ENCODE data around the gene IPCEF1.
"Not testable (repeated sequence)": the region's sequence is repeated elsewhere in the genome, so short reads cannot be mapped to it uniquely, and the experiment has no call there.

Gene IPCEF1

DNA sequence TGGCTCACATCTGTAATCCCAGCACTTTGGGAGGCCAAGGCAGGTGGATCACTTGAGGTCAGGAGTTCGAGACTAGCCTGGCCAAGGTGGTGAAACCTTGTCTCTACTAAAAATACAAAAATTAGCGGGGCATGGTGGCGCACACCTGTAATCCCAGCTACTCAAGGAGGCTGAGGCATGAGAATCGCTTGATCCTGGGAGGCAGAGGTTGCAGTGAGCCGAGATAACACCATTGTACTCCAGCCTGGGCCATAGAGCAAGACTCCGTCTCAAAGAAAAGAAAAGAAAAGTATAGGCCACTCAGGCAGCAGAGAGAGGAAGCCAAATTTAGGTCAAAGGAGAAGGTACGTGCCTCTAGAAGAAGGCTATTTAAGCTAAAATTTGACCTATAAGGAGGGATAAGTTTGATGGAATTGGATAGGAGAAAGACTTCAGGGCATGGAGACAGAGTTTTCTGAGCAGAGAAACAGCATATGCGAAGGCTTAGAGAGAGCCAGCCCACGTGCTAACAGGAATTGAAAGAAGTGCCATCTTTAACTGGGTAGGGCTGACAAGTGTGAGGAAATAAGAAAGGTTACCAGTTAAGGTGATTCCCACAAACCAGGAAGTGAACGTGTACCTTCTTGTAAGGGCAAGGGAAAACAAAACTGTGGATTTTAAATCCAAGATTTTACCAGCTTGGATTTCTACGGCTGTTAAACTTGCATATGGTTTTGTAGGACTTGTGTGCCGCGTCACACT, 113.8 kb downstream of the IPCEF1 start:
- no peak for DNase-seq

DNA sequence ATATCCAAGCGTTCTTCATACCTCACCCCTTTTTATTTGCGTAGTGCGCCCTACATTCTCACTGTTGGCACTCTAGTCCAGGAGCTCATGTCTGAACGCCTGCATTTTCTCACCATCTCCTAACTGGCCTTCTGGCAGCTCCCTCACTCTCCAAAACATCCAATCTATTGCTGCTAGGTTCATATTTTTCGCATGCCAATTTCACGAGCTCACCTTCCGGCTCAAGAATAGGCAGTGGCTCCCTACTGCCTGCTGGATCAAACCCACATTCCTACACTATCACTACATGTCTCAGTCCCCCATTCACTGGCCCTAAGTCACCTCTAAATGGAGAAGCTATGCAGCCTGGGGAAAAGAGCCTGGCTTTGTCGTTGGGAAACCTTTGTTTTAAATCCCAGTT, 115.0 kb downstream of the IPCEF1 start:
- DNase-seq, result no peak

DNA sequence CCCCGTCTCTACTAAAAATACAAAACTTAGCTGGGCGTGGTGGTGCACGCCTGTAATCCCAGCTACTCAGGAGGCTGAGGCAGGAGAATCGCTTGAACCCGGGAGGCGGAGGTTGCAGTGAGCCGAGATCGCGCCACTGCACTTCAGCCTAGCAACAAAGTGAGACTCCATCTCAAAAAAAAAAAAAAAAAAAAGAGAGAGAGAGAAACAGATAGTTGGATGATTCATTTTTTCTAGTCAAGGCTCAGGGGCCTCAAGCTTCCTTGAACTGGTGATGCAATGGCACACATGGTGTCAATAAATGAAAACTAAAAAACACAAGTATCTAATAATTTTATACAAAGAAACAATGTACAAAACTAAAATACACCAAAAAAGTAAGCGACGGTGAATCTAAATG, 115.5 kb downstream of the IPCEF1 start:
- DNase-seq, result not testable (repeated sequence)

DNA sequence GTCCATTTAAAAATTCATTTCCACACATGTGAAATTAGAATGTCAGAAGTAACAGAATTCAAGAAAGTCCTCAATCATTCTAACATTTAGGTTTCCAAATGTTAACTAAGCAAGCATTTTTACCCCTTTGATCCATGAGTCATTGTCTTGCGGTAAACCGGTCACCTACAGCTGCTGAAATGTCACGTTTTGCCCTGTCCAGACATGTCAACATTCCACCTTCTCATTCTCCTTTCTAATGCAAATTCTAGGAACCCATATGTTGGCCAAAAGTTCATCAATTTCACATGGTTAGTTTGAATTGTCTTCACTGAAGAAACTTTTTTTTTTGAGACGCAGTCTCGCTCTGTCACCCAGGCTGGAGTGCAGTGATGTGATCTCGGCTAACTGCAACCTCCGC, 117.2 kb downstream of the IPCEF1 start:
- no peak for DNase-seq

DNA sequence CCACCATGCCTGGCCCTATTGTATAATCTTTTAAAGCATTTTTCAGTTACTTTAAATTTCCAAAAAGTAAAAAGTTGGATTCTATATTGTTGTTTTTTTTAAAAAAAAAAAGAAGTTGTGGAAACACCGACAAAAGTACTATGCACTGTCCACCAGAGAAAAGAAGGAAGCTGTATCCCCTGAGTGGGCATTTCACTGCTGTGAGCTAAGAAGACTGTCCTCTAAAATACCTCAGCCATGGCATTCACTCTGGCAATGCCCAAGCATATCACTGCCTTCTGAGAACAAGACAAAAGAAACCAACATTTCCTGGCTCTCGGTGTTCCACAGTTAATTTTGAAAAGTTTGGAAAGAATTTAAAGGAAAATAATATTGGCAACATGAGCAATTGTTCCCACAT, 117.8 kb downstream of the IPCEF1 start:
- no peak for DNase-seq

DNA sequence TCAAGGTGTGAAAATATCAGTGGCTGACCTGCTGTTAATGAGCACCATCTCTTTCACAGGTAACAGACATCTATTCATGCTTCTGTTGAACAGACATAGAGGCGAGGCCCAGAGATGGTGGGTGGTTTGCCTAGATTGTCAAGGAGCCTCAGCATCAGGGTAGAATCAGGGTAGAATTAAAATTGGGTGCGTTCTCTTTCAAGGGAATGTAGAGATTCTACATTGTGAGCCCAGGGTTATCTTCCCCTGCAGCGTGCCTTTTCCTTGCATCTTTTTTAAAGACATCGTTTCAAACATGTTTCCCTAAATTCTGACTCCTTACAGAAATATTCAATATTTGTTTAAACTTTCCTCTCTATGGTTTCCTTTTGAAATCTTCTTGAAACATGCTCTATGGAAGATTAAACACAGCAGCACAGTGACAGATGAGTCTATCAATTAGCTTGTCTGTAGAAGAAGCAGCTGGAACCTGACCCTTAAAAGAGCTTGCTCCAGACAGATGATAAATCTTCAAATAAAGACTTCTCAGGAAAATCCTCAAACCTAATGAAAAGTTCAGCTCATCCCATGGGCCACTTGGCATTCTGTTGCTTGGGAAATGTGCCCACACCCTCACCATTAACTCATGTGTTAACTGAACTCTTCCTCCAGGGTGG, 119.8 kb downstream of the IPCEF1 start:
- DNase-seq, result no peak

DNA sequence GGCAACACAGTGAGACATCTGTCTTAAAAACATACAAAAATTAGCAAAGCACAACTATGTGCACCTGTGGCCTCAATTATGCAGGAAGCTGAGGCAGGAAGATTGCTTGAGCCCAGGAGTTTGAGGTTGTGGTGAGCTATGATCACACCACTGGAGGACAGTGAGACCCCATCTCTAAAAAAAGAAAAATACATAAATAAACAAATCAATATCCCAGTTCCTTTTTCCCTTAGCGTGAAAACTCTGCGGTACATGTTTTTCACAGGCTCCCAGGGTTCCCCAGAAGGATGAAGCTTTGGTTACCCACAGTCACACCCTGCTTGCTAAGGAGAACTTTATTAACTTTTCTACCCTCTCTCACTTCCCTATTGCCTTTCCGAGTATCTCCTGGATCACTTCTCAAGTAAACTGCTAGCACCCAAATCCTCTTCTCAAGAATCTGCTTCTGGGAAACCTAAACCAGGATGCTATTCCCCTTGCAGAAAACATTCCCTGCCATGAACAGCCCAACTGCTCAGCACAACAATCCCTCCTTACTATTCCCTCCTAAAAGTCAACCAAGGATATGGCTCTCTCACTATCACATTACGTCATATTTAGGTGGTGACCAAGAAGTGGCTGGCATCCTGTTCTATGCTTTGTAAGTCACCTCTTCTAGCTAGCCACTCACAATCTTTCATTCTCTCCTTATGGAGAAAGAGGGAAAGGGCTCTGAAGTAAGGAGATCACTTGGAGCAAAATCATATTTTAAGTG, 122.4 kb downstream of the IPCEF1 start:
- no peak for DNase-seq

DNA sequence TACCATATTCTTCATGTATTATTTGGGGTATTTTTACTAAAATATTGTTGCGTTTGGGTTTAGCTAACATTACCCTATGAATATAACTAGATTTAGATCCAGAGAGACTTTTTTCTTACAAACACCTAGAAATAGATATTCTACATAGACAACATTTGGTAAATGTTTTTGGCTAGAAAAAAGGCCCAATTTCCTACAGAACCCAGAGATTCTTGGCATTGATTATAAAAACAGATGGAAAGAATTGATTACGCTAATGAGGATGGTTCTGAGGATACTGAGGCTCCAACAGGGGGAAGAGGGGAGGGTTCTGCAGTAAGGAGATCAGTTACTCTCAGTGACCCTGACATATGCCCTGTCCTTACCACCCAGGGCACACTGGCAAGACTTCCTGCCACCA, 123.2 kb downstream of the IPCEF1 start:
- DNase-seq, result no peak

DNA sequence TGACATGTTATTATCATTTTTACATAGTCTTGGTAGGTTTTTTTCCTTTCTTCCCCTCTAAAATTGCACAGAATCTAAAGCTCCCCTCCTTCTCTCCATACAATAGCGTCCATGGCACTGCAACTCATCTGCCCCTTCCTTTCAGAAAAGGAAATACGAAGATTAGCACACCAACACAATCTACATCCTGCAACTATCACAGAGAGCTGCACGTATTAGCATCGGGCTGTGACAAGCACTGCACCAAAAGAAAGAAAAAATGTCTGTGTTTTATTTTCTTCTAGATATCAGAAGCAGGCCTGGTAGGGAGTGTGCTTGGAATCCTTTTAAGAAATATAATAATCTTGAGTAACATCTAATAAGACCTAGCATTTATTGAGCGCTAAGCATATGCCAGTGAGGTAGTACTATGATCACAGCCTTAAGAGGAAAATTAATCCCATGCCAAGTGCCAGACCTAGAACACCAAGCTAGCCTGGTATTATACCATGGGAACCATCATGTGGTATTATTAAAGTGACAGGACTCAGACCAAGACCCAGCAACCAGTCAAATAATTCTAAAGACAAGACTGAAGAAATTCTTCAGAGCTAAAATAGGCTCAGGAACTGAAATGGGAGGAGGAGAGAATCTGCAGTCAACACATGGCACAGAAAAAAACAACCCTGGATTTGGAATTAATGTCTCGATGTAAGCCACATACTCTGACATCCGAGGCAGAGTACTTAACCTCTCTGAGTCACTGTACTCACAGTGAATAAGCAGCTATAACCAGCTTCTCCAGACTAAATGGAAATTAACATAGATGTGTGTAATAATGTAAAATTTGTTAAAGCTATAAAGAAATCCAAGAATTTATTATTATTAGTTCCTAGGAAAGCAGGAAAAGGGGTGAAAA, 124.3 kb downstream of the IPCEF1 start:
- no peak for DNase-seq

DNA sequence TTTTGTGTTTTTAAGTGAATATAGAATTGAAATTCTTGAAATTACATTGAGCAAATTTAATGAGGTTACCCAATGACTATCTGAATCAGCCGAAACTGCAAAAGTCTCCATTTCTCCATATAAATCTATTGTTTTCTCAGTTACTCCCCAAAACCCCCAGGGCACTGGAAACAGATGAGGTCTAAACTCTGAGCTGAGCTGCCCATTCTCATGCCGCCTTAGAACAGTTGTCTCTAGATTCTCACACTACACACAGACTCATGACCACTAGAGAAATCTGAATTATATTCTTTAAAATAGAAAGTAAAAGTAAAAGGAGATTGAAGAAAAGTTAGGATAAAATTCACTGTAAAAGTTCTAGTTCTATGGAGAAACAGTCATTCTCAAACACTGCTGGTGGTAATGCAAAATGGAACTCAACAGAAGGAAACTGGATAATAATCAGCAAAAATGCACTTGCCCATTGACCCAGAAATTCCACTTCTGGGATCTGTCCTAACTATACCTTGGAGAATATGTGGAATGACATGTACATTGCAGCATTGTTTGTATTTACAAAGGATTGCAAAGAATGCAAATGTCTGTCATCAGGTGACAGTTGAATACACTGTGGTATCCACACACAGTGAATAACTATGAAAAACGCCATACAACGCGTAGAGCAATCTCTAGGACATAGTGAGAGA, 125.5 kb downstream of the IPCEF1 start:
- no peak for DNase-seq

DNA sequence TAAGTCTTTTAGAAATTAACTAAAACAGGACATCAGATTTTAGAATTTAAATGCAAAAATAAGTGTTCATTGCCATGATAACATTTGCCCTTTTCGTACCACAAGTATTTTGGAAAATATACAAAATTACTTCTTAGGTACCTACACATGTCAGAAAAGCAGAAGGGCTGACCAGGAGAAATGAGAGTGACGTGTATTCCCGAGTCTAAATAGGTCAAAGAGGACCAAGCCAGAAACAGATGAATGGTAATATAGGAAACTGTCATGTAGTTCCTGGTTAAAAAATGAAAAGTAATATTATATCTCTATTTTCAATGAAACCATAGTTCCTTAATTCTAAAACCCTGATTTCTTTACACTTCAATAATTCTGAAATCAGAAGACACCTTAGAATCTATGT, 126.2 kb downstream of the IPCEF1 start:
- no peak for DNase-seq

DNA sequence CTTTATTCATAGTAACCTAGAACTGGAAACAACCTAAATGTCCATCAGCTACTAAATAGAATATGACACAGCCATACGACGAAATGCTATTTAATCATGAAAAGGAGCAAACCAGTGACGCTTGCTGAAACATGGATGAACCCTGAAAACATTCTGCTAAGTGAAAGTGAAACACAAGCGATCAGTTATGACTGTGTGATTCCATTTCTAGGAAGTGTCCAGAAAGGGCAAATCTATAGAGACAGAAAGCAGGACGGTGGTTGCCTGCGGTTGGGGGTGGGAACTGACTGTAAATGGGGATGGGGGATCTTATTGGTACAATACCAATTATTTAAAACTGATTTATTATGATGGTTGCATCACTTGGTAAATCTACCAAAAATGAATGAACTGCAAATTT, 126.8 kb downstream of the IPCEF1 start:
- DNase-seq, result no peak

DNA sequence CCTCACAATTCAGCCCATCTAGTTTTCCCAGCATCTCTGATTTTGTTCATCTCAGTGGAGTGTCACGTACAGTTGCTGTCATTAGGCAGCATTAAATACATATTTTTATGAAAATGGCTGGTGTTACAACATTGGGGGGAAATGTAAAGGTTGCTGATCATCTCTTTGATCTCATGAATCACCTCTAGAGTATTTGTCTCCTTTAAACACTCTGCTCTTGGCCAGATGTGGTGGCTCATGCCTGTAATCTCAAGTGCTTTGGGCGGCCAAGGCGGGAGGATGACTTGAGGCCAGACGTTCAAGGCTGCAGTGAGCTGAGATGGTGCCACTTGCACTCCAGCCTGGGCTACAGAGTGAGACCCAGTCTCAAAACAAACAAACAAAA, 128.1 kb downstream of the IPCEF1 start:
- DNase-seq, result no peak

DNA sequence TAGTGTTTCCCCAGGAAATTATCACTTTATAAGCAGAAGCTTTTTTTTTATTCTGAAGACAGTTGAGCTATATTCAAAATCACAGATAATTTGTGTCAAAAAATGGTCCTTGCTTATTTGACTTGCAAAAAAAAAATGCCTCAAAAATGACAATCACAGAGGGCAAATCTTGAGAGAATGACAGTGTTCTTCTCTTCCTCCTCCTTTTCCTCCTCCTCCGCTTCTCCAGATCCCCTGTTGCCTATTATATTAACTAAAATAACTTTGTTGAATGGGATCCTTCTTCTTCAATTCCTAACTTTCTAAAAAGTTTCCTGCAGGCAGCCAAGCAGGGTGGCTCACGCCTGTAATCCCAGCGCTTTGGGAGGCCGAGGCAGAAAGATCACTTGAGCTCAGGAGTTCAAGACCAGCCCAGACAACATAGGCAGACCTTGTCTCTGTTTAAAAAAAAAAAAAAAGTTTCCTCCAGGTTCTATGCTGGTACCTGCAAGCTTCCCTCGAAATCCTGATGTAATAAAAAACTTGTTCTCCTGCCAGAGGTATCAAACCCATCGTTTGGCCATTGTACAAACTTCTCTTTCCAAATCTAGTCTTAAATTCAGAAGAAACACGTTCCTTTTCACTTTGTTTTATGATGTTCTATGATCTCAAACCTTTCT, 128.6 kb downstream of the IPCEF1 start:
- DNase-seq, result no peak

DNA sequence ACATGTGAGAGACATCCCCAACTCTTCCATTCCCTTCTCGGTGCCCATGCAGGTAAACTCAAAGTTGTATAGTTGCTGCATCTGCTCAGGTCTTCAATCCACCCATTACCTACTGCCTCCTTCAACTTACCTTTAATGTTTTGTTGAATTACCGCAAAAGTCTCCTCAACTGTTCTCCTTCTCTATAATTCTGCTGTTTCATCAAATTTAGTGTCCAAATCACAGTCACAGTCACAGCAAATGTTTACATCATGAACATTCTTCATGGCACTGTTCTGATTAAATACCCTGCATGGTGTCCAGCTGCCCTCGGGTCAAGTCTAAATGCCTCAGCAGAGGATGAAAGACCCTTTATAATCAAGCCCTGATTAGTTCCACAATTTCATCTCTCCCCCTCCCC, 130.1 kb downstream of the IPCEF1 start:
- DNase-seq, result no peak

DNA sequence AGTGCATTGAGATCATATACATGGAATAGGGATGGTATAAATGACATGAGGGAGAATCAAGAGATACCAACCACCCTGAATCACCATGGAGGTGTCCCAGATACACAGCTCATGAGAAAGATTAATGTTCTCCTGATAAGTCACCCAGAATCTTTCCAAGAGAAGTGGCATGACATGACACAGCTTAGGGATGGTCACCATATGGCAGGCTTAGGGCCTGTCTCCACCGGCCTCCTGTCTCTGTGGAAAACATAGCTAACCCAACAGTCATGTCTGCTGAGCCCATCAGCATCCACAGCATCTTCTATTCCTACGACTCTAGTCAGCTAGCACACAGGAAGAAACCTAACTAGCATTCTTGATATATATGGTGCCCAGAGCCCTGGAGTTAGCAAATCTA, 133.3 kb downstream of the IPCEF1 start:
- DNase-seq, result no peak

DNA sequence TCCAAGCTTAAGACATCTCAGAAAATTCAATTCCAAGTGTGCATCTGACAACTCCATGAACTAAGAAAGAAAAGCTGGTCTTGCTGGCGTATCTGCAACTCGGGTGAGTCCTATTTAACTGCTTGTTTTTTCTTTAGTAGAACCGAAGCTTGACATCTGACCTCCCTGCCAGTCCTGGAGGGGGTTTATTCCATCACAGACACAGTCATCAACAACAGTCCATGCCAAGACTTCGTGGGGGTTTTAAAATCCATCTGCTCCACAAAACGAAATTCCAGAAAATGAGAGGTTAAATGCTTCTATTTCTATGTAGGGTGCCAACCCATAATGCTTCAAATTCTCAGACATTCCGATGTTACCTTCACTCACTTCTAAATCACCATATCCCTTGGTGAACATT, 133.9 kb downstream of the IPCEF1 start:
- DNase-seq, result no peak

DNA sequence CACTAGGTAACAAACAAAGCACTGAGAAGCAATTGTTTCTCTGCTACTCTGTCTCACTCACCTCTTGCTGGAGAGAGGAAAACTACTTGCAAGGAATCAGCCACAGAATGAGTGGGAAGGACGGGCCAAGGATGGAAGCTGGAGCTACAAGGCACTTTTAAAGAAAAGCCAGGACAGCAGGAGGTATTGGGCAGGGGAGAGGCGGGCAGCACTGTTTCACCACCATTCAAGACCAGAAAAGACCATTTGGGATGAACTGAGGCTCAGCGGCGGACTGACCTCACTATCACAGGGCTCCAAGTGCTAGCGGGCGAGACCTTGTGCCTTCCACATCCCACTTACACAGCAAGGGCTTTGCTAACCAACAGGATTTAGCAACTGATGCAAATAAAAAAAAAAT, 137.4 kb downstream of the IPCEF1 start:
- no peak for DNase-seq

DNA sequence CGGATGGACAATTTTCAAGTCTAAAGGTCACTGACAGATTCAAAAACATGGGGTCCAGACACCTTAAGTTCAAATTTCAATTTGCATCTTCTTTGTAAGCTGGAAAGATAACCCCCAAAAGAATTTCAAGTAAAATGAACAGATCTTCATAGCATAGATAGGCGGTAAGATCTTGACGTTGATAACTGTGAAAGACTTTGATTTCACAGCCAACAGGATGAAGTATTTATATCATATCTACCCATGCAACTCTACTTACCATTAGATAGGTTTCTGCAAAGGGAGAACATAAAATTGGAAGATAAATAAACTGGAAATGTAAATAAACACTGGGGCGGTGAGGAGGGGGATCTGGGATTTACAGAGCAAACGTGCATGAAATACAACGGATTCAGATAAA, 137.8 kb downstream of the IPCEF1 start:
- no peak for DNase-seq

DNA sequence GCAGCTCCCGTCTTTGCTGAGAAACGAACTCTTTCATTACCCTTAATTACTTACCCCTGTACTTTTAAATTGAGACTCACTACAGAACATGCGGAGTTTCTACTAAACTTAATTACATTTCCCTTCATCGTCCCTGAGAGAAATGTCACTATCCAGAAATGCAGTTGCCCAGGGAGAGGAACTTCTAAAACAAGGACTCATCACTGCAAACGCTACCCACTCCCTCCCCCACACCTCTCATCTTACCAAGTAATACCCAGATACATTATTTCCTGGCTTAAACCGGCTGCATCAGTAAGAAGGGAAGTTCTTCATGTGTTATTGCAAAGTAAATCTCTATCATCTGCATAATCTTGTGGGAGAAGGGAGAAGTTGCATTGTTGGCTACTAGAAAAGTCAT, 138.3 kb downstream of the IPCEF1 start:
- DNase-seq, result no peak

DNA sequence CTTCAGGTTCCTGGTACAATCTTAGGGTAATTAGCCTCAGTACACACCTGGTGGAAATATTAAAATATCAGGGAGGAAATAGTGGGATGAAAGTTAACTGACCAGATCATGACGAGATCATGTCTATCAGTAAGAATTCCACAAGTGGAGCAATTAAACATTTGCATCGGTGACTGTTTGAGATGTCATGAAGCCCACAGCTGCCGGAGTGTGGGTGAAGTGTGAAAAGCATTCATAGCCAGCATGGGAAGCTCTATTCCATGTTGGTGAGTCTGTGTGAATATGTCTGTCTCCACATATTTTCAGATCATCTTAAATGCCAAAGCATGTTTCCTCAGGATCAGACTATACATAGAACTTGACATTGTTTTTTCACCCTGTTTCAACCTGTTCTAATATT, 142.8 kb downstream of the IPCEF1 start:
- no peak for DNase-seq

DNA sequence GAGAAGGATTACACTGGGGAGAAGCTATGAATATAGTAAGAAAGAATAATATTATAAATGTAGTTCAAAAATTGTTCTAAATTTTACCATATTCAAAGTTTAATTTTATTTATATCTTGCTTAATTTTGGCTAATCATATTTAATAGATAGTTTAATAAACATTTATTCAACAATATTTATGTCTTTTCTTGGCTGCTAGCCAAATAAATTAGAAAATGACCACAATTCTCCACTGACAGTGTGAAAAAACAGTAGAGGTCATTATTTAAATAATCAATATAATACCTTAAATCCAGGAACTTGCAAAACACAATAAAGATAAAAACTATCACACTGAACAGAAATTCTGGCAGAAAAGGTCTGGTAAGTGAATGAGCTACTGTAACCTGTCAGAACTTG, 145.9 kb downstream of the IPCEF1 start:
- DNase-seq, result no peak
